ENCODE results near the gene SLAMF8. TPM values are rescaled to one million over a fixed set of nuclear protein-coding genes. Genes with fewer than 3 reads are reported as not detected.

Gene SLAMF8
- total RNA-seq, 1 donor: 0.36 TPM

GRCh38 chr1:159849626-159850366 is 23.1 kb downstream of the SLAMF8 start:
- Histone ChIP-seq H3K36me3 (ENCODE audit: insufficient read depth, low read length) (no peaks in the 10 kb centered on the region), H4K20me1 (ENCODE audit: insufficient read depth, low read length) (no peaks in the 10 kb centered on the region), H3K79me2 (ENCODE audit: insufficient read depth, low read length) (no peaks in the 10 kb centered on the region), H3K4me2 (ENCODE audit: insufficient read depth, low read length) (peak overlapping the region; percentile 76), H3K27me3 (ENCODE audit: insufficient read depth, low read length) (no peaks in the 10 kb centered on the region), H3K27ac (ENCODE audit: low read depth, low read length) (peak overlapping the region; percentile 90), H3K4me3 (ENCODE audit: insufficient read depth, low read length) (peak overlapping the region; percentile 48), H3K9me3 (ENCODE audit: low read depth, low read length) (no peaks in the 10 kb centered on the region), H3K4me1 (ENCODE audit: insufficient read depth, low read length) (peaks cover 28% of the 10 kb centered on the region), H2AFZ (ENCODE audit: low read length) (peak overlapping the region; percentile 67)
- no peak for TF ChIP-seq CTCF (IDR thresholded peaks at IDR 0.05; ENCODE audit: extremely low read depth, low read depth, low read length)
- no peak for DNase-seq (ENCODE audit: insufficient read length, low spot score, missing footprints)

- Histone ChIP-seq H3K4me1 (ENCODE audit: insufficient read depth, low read length) (peaks cover 34% of the 10 kb centered on the region), H3K4me2 (ENCODE audit: insufficient read depth, low read length) (no peak overlapping the region), H4K20me1 (ENCODE audit: insufficient read depth, low read length) (no peaks in the 10 kb centered on the region), H3K4me3 (ENCODE audit: insufficient read depth, low read length) (no peak overlapping the region), H3K27me3 (ENCODE audit: insufficient read depth, low read length) (no peaks in the 10 kb centered on the region), H3K36me3 (ENCODE audit: insufficient read depth, low read length) (no peaks in the 10 kb centered on the region), H3K9me3 (ENCODE audit: low read depth, low read length) (no peaks in the 10 kb centered on the region), H3K27ac (ENCODE audit: low read depth, low read length) (no peak overlapping the region), H2AFZ (ENCODE audit: low read length) (no peak overlapping the region), H3K79me2 (ENCODE audit: insufficient read depth, low read length) (no peaks in the 10 kb centered on the region)
- DNase-seq (ENCODE audit: insufficient read length, low spot score, missing footprints): no peak
- TF ChIP-seq CTCF (IDR thresholded peaks at IDR 0.05; ENCODE audit: extremely low read depth, low read depth, low read length): no peak
Measured at GRCh38 chr1:159851407-159851806, 24.7 kb downstream of the SLAMF8 start.

- H3K27ac ChIP-seq (ENCODE audit: low read depth, low read length): peak overlapping the region; percentile 66
- H3K4me3 ChIP-seq (ENCODE audit: insufficient read depth, low read length): peak overlapping the region; percentile 82
- H4K20me1 ChIP-seq (ENCODE audit: insufficient read depth, low read length): no peaks in the 10 kb centered on the region
- no peaks in the 10 kb centered on the region for H3K9me3 ChIP-seq (ENCODE audit: low read depth, low read length)
- DNase-seq (ENCODE audit: insufficient read length, low spot score, missing footprints): no peak
- no peak for TF ChIP-seq CTCF (IDR thresholded peaks at IDR 0.05; ENCODE audit: extremely low read depth, low read depth, low read length)
- H3K4me2 ChIP-seq (ENCODE audit: insufficient read depth, low read length): peak overlapping the region; percentile 84
- H3K79me2 ChIP-seq (ENCODE audit: insufficient read depth, low read length): no peaks in the 10 kb centered on the region
- peaks cover 34% of the 10 kb centered on the region for H3K4me1 ChIP-seq (ENCODE audit: insufficient read depth, low read length)
- H3K36me3 ChIP-seq (ENCODE audit: insufficient read depth, low read length): no peaks in the 10 kb centered on the region
- H2AFZ ChIP-seq (ENCODE audit: low read length): peak overlapping the region; percentile 79
- no peaks in the 10 kb centered on the region for H3K27me3 ChIP-seq (ENCODE audit: insufficient read depth, low read length)
Measured at GRCh38 chr1:159853417-159854115, 26.9 kb downstream of the SLAMF8 start.

- Histone ChIP-seq H3K4me3 (ENCODE audit: insufficient read depth, low read length) (peak overlapping the region; percentile 82), H3K79me2 (ENCODE audit: insufficient read depth, low read length) (no peaks in the 10 kb centered on the region), H3K4me1 (ENCODE audit: insufficient read depth, low read length) (peaks cover 32% of the 10 kb centered on the region), H3K9me3 (ENCODE audit: low read depth, low read length) (no peaks in the 10 kb centered on the region), H4K20me1 (ENCODE audit: insufficient read depth, low read length) (no peaks in the 10 kb centered on the region), H2AFZ (ENCODE audit: low read length) (peak overlapping the region; percentile 79), H3K27me3 (ENCODE audit: insufficient read depth, low read length) (no peaks in the 10 kb centered on the region), H3K4me2 (ENCODE audit: insufficient read depth, low read length) (peak overlapping the region; percentile 84), H3K36me3 (ENCODE audit: insufficient read depth, low read length) (no peaks in the 10 kb centered on the region), H3K27ac (ENCODE audit: low read depth, low read length) (peak overlapping the region; percentile 66)
- TF ChIP-seq CTCF (IDR thresholded peaks at IDR 0.05; ENCODE audit: extremely low read depth, low read depth, low read length): no peak
- DNase-seq (ENCODE audit: insufficient read length, low spot score, missing footprints): no peak
Measured at GRCh38 chr1:159854116-159854692, 27.5 kb downstream of the SLAMF8 start.

Data from osteoblast (primary cell).